OCI-LY7 (cell line): ENCODE measurements around the gene GAS6. TPM values are rescaled to one million over a fixed set of nuclear protein-coding genes. Genes with fewer than 3 reads are reported as not detected.

Source experiments
- BruUV-seq: library from RNA; stranded (reverse); fragments of 400-500 nt; replicated peaks from 2 replicates; lab custom pipeline; 2021; lab: Mats Ljungman, UMichigan
- CTCF ChIA-PET: fragments of 300-600 bp; sonication (Branson Sonifier 250); formaldehyde crosslinking; loops from one replicate; lab custom pipeline; 2022; ENCODE audit warnings: antibody characterized with exemption; ENCODE audit not compliant: unreplicated experiment; lab: Charles Lee
- POLR2A ChIA-PET: fragments of 300-600 bp; sonication (Branson Sonifier 250); formaldehyde crosslinking; loops from one replicate; lab custom pipeline; 2022; ENCODE audit warnings: antibody characterized with exemption; lab: Charles Lee
- DNase-seq: peaks from one replicate; pipeline ENCODE4 v3.0.0-alpha.2; 2015; ENCODE audit warnings: low spot score
- H2AFZ ChIP-seq: fragments of 200-600 bp; sonication (generic), shearing (Covaris generic); 2 replicates; pipeline ENCODE4 v1.6.1; 2014; ENCODE audit warnings: mild to moderate bottlenecking, antibody characterized with exemption, low read length, moderate library complexity
- H3K27ac ChIP-seq: fragments of 200-600 bp; sonication (generic); 2 replicates; pipeline ENCODE4 v1.5.1; 2014; ENCODE audit warnings: mixed run types, low read depth, mild to moderate bottlenecking, moderate library complexity, low read length, inconsistent platforms; ENCODE audit not compliant: poor library complexity, severe bottlenecking
- H3K36me3 ChIP-seq: fragments of 200-600 bp; sonication (generic); 2 replicates; pipeline ENCODE4 v1.6.1; 2014; ENCODE audit warnings: mild to moderate bottlenecking, antibody characterized with exemption, low read length, moderate library complexity, mixed read lengths; ENCODE audit not compliant: insufficient read depth
- H3K4me1 ChIP-seq: fragments of 200-600 bp; sonication (generic); 2 replicates; pipeline ENCODE4 v1.5.1; 2014; ENCODE audit warnings: mild to moderate bottlenecking, low read length; ENCODE audit not compliant: insufficient read depth, poor library complexity, severe bottlenecking
- H3K4me2 ChIP-seq: fragments of 200-600 bp; sonication (generic); 2 replicates; pipeline ENCODE4 v1.6.1; 2014; ENCODE audit warnings: mild to moderate bottlenecking, low read length
- H3K4me3 ChIP-seq: fragments of 200-600 bp; sonication (generic); 2 replicates; pipeline ENCODE4 v1.5.1; 2014; ENCODE audit warnings: mild to moderate bottlenecking, low read depth, low read length; ENCODE audit not compliant: poor library complexity, severe bottlenecking
- H3K79me2 ChIP-seq: fragments of 200-600 bp; sonication (generic); 2 replicates; pipeline ENCODE4 v1.6.1; 2016; ENCODE audit warnings: low read depth, mild to moderate bottlenecking, low read length, moderate library complexity, mixed read lengths; ENCODE audit not compliant: insufficient read depth
- H3K9me2 ChIP-seq: fragments of 200-600 bp; sonication (generic); 2 replicates; pipeline ENCODE4 v1.6.1; 2016; ENCODE audit warnings: mild to moderate bottlenecking, low read length, mixed read lengths; ENCODE audit not compliant: insufficient read depth
- H3K9me3 ChIP-seq: fragments of 200-600 bp; sonication (generic); 2 replicates; pipeline ENCODE4 v1.6.1; 2014; ENCODE audit warnings: mild to moderate bottlenecking, mixed run types, low read length, mixed read lengths
- H4K20me1 ChIP-seq: fragments of 200-600 bp; sonication (generic); 2 replicates; pipeline ENCODE4 v1.6.1; 2014; ENCODE audit warnings: mild to moderate bottlenecking, antibody characterized with exemption, low read length, moderate library complexity, mixed read lengths; ENCODE audit not compliant: insufficient read depth
- EZH2phosphoT487 ChIP-seq: fragments of 200-600 bp; sonication (generic); IDR thresholded peaks from 2 replicates; pipeline ENCODE4 v1.6.1; 2018; ENCODE audit warnings: low read depth, borderline replicate concordance, mild to moderate bottlenecking, mixed run types, antibody characterized with exemption, low read length, moderate library complexity, mixed read lengths
- intact Hi-C: fragments of 100-400 bp; cut with micrococcal nuclease; formaldehyde crosslinking; loops from one replicate; pipeline ENCODE4 v1.10.0; 2022; ENCODE audit not compliant: unreplicated experiment
- total RNA-seq, 2 experiments: library from RNA; depleted of rRNA in 1 of 2; stranded (reverse); fragments of >200 nt in 1 of 2; shearing (Covaris generic) in 1 of 2; gene quantifications; 2 replicates each; pipeline ENCODE4 v1.2.3, GENCODE V29; 2014 to 2022
- TF ChIP-seq, protein P1 (sequence below): fragments of 200-600 bp; sonication (generic); conservative IDR thresholded peaks from 2 replicates; pipeline ENCODE4 v1.5.1; 2014; ENCODE audit warnings: mild to moderate bottlenecking, antibody characterized with exemption, low read length, moderate library complexity, mixed read lengths

GAS6 gene
- total RNA-seq, 2 experiments from 2014 or later, result not detected

DNA sequence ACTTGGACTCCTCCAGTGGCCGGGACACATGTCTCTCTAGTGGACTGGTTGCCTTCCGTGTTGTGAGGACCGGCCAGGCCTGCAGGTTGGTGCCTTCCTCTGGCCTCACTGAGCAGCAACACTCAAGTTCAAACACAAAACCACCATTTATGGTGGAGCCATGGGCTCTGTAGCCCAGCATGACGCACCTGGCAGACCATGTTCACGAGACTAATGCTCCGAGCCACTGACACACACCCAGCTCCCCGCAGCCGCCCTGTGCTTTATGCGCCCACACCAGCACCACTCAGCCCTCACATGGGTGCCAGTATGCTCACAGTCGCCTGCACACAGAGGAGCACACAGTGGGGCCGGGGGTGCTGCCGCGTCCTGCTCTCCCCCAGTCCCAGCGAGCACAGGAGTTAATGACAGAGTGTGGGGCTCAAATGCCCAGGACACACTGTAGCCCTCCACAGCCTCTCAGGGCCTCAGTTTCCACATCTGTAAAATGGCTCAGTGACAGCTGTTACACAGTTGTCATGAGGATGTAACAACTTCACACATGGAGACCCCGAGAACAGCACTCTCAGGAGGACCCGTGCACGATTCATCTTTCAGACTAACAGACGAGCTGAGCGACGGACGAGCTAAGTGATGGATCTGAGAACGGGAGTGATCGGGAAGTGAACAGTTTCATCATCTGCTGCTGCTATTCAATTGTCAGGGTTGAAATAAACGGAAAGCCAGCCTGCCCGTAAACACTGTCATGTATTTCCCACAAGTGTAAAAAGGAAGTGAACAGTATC, 7.8 kb downstream of the GAS6 start:
- no TSS peak for BruUV-seq
- no peak for TF ChIP-seq EZH2phosphoT487
- TF ChIP-seq, protein P1, sequence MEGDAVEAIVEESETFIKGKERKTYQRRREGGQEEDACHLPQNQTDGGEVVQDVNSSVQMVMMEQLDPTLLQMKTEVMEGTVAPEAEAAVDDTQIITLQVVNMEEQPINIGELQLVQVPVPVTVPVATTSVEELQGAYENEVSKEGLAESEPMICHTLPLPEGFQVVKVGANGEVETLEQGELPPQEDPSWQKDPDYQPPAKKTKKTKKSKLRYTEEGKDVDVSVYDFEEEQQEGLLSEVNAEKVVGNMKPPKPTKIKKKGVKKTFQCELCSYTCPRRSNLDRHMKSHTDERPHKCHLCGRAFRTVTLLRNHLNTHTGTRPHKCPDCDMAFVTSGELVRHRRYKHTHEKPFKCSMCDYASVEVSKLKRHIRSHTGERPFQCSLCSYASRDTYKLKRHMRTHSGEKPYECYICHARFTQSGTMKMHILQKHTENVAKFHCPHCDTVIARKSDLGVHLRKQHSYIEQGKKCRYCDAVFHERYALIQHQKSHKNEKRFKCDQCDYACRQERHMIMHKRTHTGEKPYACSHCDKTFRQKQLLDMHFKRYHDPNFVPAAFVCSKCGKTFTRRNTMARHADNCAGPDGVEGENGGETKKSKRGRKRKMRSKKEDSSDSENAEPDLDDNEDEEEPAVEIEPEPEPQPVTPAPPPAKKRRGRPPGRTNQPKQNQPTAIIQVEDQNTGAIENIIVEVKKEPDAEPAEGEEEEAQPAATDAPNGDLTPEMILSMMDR, result no peak
- Histone ChIP-seq H2AFZ (no peak overlapping the region), H3K9me2 (no peaks in the 10 kb centered on the region), H3K79me2 (no peaks in the 10 kb centered on the region), H3K4me1 (no peaks in the 10 kb centered on the region), H3K4me2 (no peak overlapping the region), H4K20me1 (no peaks in the 10 kb centered on the region), H3K36me3 (no peaks in the 10 kb centered on the region), H3K27ac (no peak overlapping the region), H3K9me3 (no peaks in the 10 kb centered on the region), H3K4me3 (no peak overlapping the region)
- ChIA-PET POLR2A (no interaction called here), CTCF (no interaction called here)
- no peak for DNase-seq
- intact Hi-C loops, result no loop called here

GRCh38 chr13:113855012-113855921, 8.6 kb downstream of the GAS6 start:
- CTCF ChIA-PET, result no interaction called here
- H3K79me2 ChIP-seq, result no peaks in the 10 kb centered on the region
- no peak for DNase-seq
- H3K4me3 ChIP-seq, result no peak overlapping the region
- no peaks in the 10 kb centered on the region for H4K20me1 ChIP-seq
- BruUV-seq, result no TSS peak
- POLR2A ChIA-PET, result no interaction called here
- no peak overlapping the region for H3K27ac ChIP-seq
- TF ChIP-seq EZH2phosphoT487, result no peak
- H3K4me1 ChIP-seq, result no peaks in the 10 kb centered on the region
- intact Hi-C loops, result no loop called here
- no peaks in the 10 kb centered on the region for H3K9me2 ChIP-seq
- H3K9me3 ChIP-seq, result no peaks in the 10 kb centered on the region
- H2AFZ ChIP-seq, result no peak overlapping the region
- H3K4me2 ChIP-seq, result no peak overlapping the region
- H3K36me3 ChIP-seq, result no peaks in the 10 kb centered on the region

GRCh38 chr13:113854238-113855011, 9.5 kb downstream of the GAS6 start:
- Histone ChIP-seq H3K4me1 (no peaks in the 10 kb centered on the region), H3K27ac (no peak overlapping the region), H2AFZ (no peak overlapping the region), H3K9me3 (no peaks in the 10 kb centered on the region), H3K4me3 (no peak overlapping the region), H3K36me3 (no peaks in the 10 kb centered on the region), H4K20me1 (no peaks in the 10 kb centered on the region), H3K9me2 (no peaks in the 10 kb centered on the region), H3K79me2 (no peaks in the 10 kb centered on the region), H3K4me2 (no peak overlapping the region)
- intact Hi-C loops, result no loop called here
- no TSS peak for BruUV-seq
- ChIA-PET POLR2A (no interaction called here), CTCF (no interaction called here)
- DNase-seq, result no peak
- TF ChIP-seq, protein P1, result no peak
- no peak for TF ChIP-seq EZH2phosphoT487
